Raji (cell line): ENCODE data around the gene ARHGAP1.

Experiments used
- POLR2A ChIP-seq: IDR thresholded peaks from 2 replicates; pipeline ENCODE4 v1.6.1; 2011; ENCODE audit warnings: low read depth, low read length, control low read depth; ENCODE audit not compliant: insufficient read depth

The ARHGAP1 gene

DNA sequence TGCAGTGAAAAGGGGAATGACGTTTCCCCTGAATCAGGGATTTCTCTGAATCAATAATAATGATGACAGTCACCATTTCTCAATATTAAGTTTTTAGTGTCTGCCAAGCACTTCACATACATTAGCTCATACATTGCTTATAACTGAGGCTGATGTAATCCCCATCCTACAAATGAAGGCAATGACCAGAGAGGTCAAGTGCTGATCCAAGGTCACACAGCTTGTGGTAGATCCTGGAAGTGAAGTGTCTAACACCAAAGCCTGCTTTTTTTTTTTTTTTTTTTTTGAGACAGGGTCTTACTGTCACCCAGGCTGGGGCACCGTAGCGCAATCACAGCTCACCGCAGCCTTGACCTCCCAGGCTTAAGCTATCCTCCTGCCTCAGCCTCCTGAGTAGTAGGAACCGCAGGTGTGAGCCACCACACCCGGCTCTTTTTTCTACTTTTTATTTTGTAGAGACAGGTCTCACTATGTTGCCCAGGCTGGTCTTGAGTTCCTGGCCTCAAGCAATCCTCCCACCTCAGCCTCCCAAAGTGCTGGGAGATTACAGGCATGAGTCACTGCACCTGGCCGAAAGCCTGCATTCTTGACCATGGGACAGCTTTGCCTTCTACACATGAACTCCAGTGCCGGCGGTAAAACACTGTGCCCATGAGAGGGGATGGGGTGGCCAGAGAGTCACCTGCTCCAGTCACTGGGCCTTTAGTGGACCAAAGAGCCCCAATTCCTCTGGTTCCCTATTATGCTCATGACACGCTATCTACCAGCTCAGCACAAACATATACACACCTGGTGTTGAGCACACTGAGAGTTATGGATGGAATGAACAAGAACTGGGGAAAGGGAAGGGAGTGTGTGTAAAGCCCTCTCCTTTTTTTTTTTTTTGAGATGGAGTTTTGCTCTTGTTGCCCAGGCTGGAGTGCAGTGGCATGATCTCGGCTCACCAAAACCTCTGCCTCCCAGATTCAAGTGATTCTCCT is 17.4 kb downstream of the ARHGAP1 start:
- no peak for TF ChIP-seq POLR2A

- no peak for TF ChIP-seq POLR2A
These were observed 18.6 kb downstream of the ARHGAP1 start for GRCh38 chr11:46681814-46682213.

DNA sequence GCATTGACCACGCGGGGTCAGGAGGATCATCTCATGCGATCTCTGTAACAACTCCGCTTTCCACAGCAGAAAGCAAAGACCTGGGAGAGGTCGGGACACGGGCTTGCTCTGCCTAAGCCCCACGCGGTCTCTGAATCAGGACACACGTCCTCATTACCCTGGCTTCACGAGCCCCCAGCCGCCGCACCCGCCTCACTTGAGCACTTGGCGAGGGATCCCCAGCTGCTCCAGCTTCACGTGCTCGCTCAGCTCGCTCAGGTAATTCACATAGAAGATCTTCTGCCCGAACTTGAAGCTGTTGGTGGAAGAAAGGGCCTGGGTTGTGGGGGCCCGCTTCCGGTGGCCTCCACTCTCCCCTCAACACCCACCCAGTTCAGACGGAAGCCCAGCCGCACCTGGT is 19.6 kb downstream of the ARHGAP1 start:
- no peak for TF ChIP-seq POLR2A

DNA sequence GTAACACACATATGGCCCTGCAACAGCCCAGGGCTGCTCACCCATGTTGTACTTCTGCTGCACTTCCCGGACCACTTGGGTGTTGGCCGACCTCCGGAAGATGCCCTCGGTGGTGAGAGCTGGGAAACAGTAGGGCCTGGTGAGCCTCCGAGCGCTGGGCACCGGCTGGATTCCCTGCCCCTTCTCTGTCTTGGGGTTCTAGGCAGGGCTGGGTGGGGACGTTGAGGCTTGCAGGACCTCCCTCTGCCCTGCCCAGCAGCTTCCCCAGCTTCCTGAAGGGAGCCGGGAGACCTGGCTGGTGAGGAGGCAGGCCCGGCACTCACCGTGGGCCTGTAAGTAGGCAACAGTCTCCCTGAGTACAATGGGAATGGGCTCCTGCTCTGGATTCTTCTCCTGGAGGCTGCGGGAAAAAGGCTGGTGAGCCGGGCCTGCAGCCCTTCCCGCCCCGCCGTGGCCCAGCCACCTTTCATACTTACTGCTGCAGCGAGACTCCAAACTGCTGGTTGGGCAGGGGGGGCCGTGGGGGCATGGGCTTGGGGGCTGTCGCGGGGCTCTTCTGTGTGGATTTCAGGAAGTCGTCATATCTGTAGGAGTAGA is 20.2 kb downstream of the ARHGAP1 start:
- no peak for TF ChIP-seq POLR2A

GRCh38 chr11:46679241-46680163 is 20.9 kb downstream of the ARHGAP1 start:
- no peak for TF ChIP-seq POLR2A

DNA sequence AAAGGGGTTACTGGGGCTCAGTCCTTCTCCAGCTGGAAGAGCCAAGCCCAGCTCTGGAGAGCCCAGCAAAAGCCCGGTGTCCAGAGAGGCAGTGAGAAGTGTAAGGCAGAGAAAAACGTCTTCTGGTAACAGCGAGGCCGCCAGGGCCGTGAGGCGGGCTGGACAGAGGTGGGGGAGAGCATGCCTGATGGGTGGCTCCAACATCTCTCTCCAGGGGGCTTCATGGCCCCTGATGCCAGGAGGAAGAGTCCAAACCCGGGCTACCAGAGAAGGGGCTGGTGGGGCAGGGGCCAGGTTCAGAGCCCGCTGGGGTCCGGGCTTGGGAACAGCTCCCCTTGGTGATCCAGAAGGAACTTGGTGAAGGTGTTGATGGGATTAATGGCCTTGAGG is 21.7 kb downstream of the ARHGAP1 start:
- TF ChIP-seq POLR2A, result no peak

- no peak for TF ChIP-seq POLR2A
These were observed 22.3 kb downstream of the ARHGAP1 start for GRCh38 chr11:46677991-46678740.

GRCh38 chr11:46677169-46677568 is 23.2 kb downstream of the ARHGAP1 start:
- no peak for TF ChIP-seq POLR2A

DNA sequence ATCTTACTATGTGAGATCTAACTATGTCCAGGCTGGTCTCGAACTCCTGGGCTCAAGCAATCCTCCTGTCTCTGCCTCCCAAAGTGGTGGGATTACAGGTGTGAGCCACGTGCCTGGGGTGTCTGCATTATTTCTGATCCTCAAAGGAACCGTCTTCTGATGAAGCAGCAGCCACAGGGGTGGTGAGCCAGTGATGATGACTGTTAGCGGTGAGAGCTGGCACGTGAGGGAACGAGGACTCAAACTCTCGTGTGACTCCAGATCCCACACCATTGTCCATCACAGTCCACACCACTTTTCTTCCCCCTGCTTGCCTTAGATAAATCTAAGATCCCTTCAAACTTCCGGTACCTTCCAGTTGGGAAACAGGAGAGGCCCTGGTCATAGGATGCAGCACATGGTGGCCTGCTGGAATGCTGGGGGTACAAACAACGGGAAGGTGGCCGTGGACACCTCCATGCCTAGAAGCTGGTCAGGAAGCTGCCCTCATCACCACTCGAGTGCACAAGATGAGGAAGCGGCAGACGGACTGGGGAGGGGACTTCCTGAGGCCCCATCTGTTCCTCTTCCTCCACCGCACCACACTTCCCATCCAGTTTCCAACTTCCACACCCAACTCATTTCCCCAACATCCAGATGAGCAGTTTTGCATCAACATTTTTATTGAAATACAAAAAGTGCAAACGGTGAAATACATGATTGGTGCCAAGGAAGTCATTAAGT is 23.8 kb downstream of the ARHGAP1 start:
- TF ChIP-seq POLR2A, result no peak

GRCh38 chr11:46675949-46676348 is 24.5 kb downstream of the ARHGAP1 start:
- TF ChIP-seq POLR2A, result no peak

DNA sequence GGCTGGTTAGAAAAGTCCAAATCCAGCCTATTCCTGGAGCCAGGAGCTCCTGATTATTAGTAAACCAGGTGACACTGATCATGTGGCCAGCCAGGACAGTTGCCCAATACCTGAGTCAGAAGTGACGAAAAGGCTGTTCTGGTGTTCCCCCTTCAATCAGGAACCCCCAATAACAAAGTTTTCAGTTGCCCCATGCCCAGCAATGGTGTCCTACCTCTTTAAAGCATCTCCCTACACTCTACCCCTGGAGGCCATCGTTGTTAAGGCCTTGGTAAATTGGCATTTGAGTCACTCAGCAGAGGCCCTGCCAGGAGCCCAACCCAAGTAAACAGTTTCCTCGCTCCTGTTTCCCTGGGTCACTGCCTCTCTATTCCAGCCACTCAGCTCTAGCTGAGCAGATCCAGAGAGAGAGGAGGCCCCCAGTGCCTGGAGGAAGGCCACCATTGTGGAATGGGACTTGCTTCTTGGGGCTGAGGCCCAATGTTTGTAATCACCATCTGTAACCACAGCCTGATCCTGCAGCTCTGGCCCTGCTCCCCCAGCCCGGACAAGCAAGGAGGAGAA is 25.0 kb downstream of the ARHGAP1 start:
- no peak for TF ChIP-seq POLR2A

DNA sequence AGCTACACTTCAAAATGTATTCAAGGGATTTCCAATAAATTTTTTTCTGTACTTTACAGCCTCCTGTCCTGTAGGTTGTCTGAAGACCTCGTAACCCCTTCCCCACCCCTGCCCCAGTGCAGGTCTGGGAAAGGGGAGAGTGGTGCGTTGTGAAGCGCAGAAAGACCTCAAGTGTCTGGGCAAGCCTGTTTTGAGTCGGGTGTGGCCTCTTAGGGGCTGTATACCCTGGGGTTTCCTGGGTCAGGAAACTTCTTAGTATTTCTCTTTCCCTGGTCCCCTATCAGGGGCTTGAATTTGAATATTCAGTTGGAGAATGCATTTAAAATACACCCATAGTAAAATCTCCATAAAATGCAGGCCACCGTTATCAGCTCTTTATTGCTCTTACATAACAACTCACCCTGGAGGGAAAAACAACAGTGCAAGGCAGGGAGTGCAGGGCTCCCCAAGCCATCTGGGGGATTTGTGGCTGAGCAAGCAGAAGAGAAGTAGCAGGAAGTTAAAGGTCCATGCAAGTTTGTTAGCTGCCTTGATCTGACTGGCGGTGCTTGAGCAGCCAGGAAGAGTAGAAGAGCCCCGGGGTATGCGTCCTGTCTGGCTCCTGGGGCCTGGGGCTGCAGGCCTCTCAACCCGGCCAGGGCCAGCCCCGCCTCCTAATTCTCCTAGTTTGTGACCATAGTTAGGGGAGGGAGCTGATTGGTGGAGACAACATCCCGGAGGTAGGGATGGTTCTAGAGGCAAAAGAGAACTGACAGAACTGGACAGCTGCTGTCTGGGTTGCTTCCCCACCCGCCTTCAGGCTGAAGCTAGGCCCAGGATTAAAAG is 25.7 kb downstream of the ARHGAP1 start:
- no peak for TF ChIP-seq POLR2A

- no peak for TF ChIP-seq POLR2A
These were observed 26.5 kb downstream of the ARHGAP1 start for GRCh38 chr11:46673713-46674462.
